ENCODE data around the gene PDXDC1. TPM values are rescaled to one million over a fixed set of nuclear protein-coding genes. Genes with fewer than 3 reads are reported as not detected.
"Not testable (repeated sequence)": the region's sequence is repeated elsewhere in the genome, so short reads cannot be mapped to it uniquely, and the experiment has no call there.

Gene PDXDC1
- total RNA-seq, 2 experiments from 2014 or later: 46.4 to 46.6 TPM

GRCh38 chr16:15142107-15142890, 167.5 kb downstream of the PDXDC1 start:
- CTCF ChIA-PET; H3K36me3 Mint-ChIP-seq (ENCODE audit: low read depth); ATAC-seq; POLR2A ChIA-PET; H3K9me3 Mint-ChIP-seq (ENCODE audit: insufficient read depth); H3K4me1 Mint-ChIP-seq (ENCODE audit: low read depth); H3K27me3 Mint-ChIP-seq (ENCODE audit: low read depth); H3K27ac Mint-ChIP-seq; H3K4me3 Mint-ChIP-seq; DNase-seq: not testable (repeated sequence)

DNA sequence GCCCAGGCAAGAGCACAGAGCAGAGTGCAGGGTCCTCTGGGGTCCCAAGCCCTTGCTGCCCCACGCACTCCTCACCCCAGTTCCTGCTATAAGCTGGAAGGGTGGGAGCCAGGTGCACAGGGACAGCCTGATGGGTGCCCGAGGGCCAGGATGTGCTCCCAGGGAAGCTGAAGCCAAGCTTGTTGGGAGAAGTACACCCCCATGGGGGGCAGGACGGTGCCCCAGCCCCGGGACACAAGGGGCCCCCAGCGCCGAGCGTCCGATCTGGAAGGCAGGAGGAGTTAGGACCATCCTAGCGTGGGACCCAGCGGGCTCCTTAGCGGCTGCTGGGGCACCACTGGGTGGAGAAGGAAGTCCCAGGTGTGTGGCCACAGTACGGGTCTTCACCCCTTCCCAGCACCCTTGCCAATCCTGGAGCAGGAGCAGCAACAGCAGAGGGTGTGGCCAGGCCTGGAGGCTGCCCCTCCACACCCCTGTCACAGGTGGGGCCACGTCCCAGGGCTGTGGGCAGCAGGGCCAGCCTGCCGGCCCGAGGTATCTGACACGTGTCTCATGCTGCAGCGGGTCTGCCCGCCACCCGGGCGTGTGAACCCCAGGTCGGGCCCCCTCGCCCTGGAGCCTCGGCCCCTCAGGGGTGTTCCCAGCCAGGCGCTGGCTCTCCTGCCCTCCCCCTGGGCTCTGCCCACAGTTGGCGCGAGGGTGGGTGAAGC, 168.2 kb downstream of the PDXDC1 start:
- H3K4me3 Mint-ChIP-seq; H3K4me1 Mint-ChIP-seq (ENCODE audit: low read depth); ATAC-seq: not testable (repeated sequence)

GRCh38 chr16:15143601-15144091, 168.8 kb downstream of the PDXDC1 start:
- DNase-seq; CTCF ChIA-PET; H3K27ac Mint-ChIP-seq; H3K9me3 Mint-ChIP-seq (ENCODE audit: insufficient read depth); H3K27me3 Mint-ChIP-seq (ENCODE audit: low read depth); ATAC-seq; H3K4me3 Mint-ChIP-seq; H3K36me3 Mint-ChIP-seq (ENCODE audit: low read depth); H3K4me1 Mint-ChIP-seq (ENCODE audit: low read depth); POLR2A ChIA-PET: not testable (repeated sequence)

More for the DNA sequence above, 168.2 kb downstream of the PDXDC1 start:
- DNase-seq; CTCF ChIA-PET; POLR2A ChIA-PET; H3K27me3 Mint-ChIP-seq (ENCODE audit: low read depth); H3K27ac Mint-ChIP-seq; H3K9me3 Mint-ChIP-seq (ENCODE audit: insufficient read depth); H3K36me3 Mint-ChIP-seq (ENCODE audit: low read depth): not testable (repeated sequence)

DNA sequence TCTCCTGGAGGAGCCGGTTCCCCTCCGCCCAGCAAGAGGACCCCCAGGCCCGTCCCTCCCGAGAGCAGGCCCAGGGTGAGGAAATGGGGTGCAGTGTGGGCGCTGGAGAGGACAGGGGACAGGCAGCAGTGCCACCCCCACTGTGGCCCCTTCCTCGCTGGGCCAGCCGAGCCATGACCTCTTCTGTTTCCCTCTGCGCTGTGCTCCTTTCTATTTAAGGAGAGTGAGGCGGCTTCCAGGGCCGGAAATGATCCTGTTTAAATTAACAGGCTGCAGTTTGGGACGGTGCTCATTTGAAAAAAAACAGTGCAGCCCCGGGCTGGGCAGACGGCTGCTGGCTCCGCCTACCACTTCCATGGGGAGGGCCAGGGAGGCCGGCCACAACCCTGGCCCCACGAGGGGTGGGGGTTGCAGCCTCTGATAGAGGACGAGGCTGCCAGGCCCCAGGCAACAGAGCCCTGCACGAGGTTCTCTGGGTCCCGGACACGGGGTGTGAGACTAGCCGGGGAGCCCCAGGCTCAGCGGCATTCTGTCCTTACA, 169.3 kb downstream of the PDXDC1 start:
- H3K27ac Mint-ChIP-seq; H3K4me1 Mint-ChIP-seq (ENCODE audit: low read depth); H3K27me3 Mint-ChIP-seq (ENCODE audit: low read depth); ATAC-seq; H3K4me3 Mint-ChIP-seq; CTCF ChIA-PET; H3K9me3 Mint-ChIP-seq (ENCODE audit: insufficient read depth); POLR2A ChIA-PET; DNase-seq; H3K36me3 Mint-ChIP-seq (ENCODE audit: low read depth): not testable (repeated sequence)

DNA sequence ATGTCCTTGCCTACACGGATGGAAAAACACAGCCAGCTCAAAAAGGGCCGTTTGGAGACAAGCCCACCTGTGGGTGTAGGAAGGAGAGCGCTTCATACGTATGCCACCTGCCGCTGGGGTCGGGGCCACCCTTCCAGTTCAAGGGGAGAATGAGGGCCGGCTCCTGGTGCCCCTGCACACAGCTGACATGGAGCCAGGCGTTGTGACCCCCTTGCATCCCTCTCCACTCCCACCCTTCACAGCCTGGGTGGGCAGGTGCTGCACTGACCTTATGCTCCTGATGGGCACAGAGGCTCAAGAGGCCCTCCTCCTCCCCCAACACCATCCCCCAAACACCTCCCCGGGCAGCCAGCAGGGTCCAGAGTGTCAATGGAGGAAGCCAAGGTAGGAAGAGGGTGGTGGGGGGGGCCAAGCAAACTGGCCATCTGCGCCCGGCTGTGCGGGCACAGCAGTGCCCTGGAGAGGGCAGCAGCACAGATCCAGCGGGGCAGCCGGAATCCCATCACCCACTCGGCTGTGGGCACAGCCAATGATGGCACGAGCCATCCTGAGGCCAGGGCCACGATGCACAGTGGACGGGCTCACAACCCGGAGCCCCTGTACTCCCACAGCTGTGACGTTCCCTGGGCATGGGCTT, 170.1 kb downstream of the PDXDC1 start:
- ATAC-seq; POLR2A ChIA-PET; H3K4me1 Mint-ChIP-seq (ENCODE audit: low read depth); CTCF ChIA-PET; DNase-seq; H3K27me3 Mint-ChIP-seq (ENCODE audit: low read depth); H3K27ac Mint-ChIP-seq; H3K9me3 Mint-ChIP-seq (ENCODE audit: insufficient read depth); H3K4me3 Mint-ChIP-seq; H3K36me3 Mint-ChIP-seq (ENCODE audit: low read depth): not testable (repeated sequence)

- DNase-seq; H3K27me3 Mint-ChIP-seq (ENCODE audit: low read depth); POLR2A ChIA-PET; H3K36me3 Mint-ChIP-seq (ENCODE audit: low read depth); H3K9me3 Mint-ChIP-seq (ENCODE audit: insufficient read depth); ATAC-seq; H3K27ac Mint-ChIP-seq; H3K4me3 Mint-ChIP-seq; H3K4me1 Mint-ChIP-seq (ENCODE audit: low read depth); CTCF ChIA-PET: not testable (repeated sequence)
Measured at GRCh38 chr16:15145418-15146263, 170.8 kb downstream of the PDXDC1 start.

- CTCF ChIA-PET; H3K9me3 Mint-ChIP-seq (ENCODE audit: insufficient read depth); H3K27me3 Mint-ChIP-seq (ENCODE audit: low read depth); H3K36me3 Mint-ChIP-seq (ENCODE audit: low read depth); ATAC-seq; POLR2A ChIA-PET; DNase-seq; H3K4me1 Mint-ChIP-seq (ENCODE audit: low read depth); H3K27ac Mint-ChIP-seq; H3K4me3 Mint-ChIP-seq: not testable (repeated sequence)
Measured at GRCh38 chr16:15146264-15146662, 171.4 kb downstream of the PDXDC1 start.

DNA sequence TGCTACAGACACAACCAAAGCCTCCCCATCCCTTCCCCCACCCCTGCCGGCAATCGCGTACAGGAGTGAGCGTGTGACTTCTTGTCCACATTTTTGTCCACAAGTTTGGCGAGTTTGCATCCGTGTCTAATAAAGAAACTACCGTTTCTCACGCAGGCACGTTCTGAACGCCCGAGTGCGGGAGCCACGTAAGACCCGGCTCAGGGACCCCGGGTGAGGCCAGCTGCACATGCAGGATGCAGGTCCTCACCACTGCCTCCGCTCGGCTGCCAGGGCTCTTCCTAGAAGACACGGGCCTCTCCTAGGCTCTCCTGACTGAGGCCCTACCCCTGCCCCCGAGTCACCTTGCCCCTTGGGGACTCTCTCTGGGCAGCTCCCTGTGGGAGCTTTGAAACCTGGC, 174.0 kb downstream of the PDXDC1 start:
- H3K4me1 Mint-ChIP-seq (ENCODE audit: low read depth); H3K27me3 Mint-ChIP-seq (ENCODE audit: low read depth); POLR2A ChIA-PET; H3K36me3 Mint-ChIP-seq (ENCODE audit: low read depth); CTCF ChIA-PET; H3K4me3 Mint-ChIP-seq; ATAC-seq; H3K9me3 Mint-ChIP-seq (ENCODE audit: insufficient read depth); H3K27ac Mint-ChIP-seq; DNase-seq: not testable (repeated sequence)

DNA sequence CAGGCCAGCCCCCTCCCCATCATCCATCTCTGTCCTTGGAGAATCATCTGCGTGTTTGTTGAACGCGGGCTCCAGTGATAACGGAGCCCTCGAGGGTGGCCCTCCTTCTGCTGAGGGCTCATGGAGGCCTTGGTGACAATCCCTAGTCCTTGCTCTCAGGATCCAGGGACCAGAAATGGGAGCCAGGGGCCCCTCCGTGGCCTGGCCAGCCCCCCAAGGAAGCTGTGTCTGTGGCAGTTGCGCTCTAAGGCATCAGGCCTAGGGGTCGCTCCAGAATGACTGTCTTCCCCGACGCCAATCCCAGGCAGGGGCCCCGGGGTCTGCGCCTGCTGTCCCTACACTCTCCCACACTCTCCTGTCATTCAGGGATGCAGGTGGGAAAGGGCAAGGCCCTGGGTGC, 174.4 kb downstream of the PDXDC1 start:
- H3K27me3 Mint-ChIP-seq (ENCODE audit: low read depth); H3K9me3 Mint-ChIP-seq (ENCODE audit: insufficient read depth); H3K4me1 Mint-ChIP-seq (ENCODE audit: low read depth); H3K36me3 Mint-ChIP-seq (ENCODE audit: low read depth); POLR2A ChIA-PET; ATAC-seq; CTCF ChIA-PET; H3K27ac Mint-ChIP-seq; H3K4me3 Mint-ChIP-seq; DNase-seq: not testable (repeated sequence)

DNA sequence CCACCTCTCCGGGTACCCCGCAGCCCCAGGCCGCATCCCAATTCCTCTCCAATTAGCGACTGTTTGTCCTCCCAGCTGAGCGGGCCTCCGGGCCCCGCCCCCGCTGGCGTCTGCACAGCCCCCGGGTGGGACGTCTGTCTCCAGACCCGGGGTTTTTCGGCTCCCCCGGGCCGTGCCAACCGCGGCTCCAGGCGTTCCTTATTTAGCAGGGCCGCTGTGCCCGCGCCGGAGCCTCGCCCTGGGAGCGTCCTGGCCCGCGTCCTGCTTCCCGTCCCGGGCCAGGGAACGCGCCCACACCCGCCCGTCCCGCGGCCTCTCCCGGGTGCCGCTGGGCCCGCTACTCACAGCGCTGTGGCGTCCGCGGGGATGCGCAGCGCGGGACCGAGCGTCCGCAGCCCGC, 179.2 kb downstream of the PDXDC1 start:
- H3K9me3 Mint-ChIP-seq (ENCODE audit: insufficient read depth); H3K27me3 Mint-ChIP-seq (ENCODE audit: low read depth); H3K36me3 Mint-ChIP-seq (ENCODE audit: low read depth); H3K4me1 Mint-ChIP-seq (ENCODE audit: low read depth); H3K27ac Mint-ChIP-seq; CTCF ChIA-PET; ATAC-seq: not testable (repeated sequence)
- DNase-seq: peak; percentile 27
- H3K4me3 Mint-ChIP-seq: peak overlapping the region; percentile 67
- POLR2A ChIA-PET: interaction anchor here (1.1 kb wide), 1 partner anchor 60 kb away, joined by 3 read pairs; the partner anchor contains the start of gene RRN3

- H3K9me3 Mint-ChIP-seq (ENCODE audit: insufficient read depth); H3K27me3 Mint-ChIP-seq (ENCODE audit: low read depth); CTCF ChIA-PET; H3K4me1 Mint-ChIP-seq (ENCODE audit: low read depth); H3K36me3 Mint-ChIP-seq (ENCODE audit: low read depth): not testable (repeated sequence)
- DNase-seq (peak; percentile 92), ATAC-seq (peak; percentile 97)
- POLR2A ChIA-PET: interaction anchor here (1.1 kb wide), 1 partner anchor 61 kb away, joined by 3 read pairs; the partner anchor contains the start of gene RRN3
- Mint-ChIP-seq H3K4me3 (peak overlapping the region; percentile 76), H3K27ac (peak overlapping the region; percentile 72)
Measured at GRCh38 chr16:15154650-15155562, 180.1 kb downstream of the PDXDC1 start.
